CD4-positive, alpha-beta memory T cell (primary cell): ENCODE results near the gene OBSCN. TPM values are rescaled to one million over a fixed set of nuclear protein-coding genes. Genes with fewer than 3 reads are reported as not detected.

ENCODE experiments used
- CTCF ChIA-PET: fragments of 350-600 bp; sonication (Branson Sonifier 250); formaldehyde crosslinking; loops from one replicate; lab custom pipeline; 2021; ENCODE audit warnings: inconsistent platforms; ENCODE audit not compliant: partially characterized antibody; lab: Charles Lee
- POLR2A ChIA-PET: fragments of 350-600 bp; sonication (Branson Sonifier 250); formaldehyde crosslinking; loops from one replicate; lab custom pipeline; 2021; ENCODE audit not compliant: partially characterized antibody; lab: Charles Lee
- DNase-seq, 5 donors: peaks; one replicate each; pipeline versions ENCODE4 v3.0.0 to v3.0.0-alpha.2; 2020 to 2022; ENCODE audit warnings: mixed read lengths in 1 of 5
- H3K27ac ChIP-seq: one replicate; pipeline ENCODE4 v1.7.0; 2013; ENCODE audit warnings: low read depth, low read length
- H3K27me3 ChIP-seq: 2 replicates; pipeline ENCODE4 v1.7.0; 2013; ENCODE audit warnings: mild to moderate bottlenecking, low read length, moderate library complexity; ENCODE audit not compliant: insufficient read depth
- H3K36me3 ChIP-seq: 2 replicates; pipeline ENCODE4 v1.7.0; 2013; ENCODE audit warnings: mild to moderate bottlenecking, low read length, moderate library complexity; ENCODE audit not compliant: insufficient read depth
- H3K4me1 ChIP-seq: 2 replicates; pipeline ENCODE4 v1.7.0; 2013; ENCODE audit warnings: mild to moderate bottlenecking, low read length, moderate library complexity; ENCODE audit not compliant: insufficient read depth
- H3K4me3 ChIP-seq, 2 donors: one replicate each; pipeline ENCODE4 v1.7.0; 2013; ENCODE audit warnings: low read length in 2 of 2, mild to moderate bottlenecking in 1 of 2
- H3K9me3 ChIP-seq, 2 donors: one replicate each; pipeline ENCODE4 v1.7.0; 2013; ENCODE audit warnings: low read length in 2 of 2, control low read depth in 1 of 2; ENCODE audit not compliant: control insufficient read depth in 1 of 2
- H3K27ac Mint-ChIP-seq, 7 donors: one replicate each; pipeline ENCODE4 v1.8.0; 2020 to 2021; ENCODE audit warnings: mixed read lengths in 7 of 7, mild to moderate bottlenecking in 6 of 7, inconsistent platforms in 3 of 7, moderate library complexity in 3 of 7
- H3K27me3 Mint-ChIP-seq, 2 donors: one replicate each; pipeline ENCODE4 v1.8.0; 2020 to 2021; ENCODE audit warnings: mixed read lengths in 2 of 2
- H3K36me3 Mint-ChIP-seq, 2 donors: one replicate each; pipeline ENCODE4 v1.8.0; 2020 to 2021; ENCODE audit warnings: mixed read lengths in 2 of 2, inconsistent platforms in 1 of 2, mild to moderate bottlenecking in 1 of 2
- H3K4me1 Mint-ChIP-seq, 4 donors: one replicate each; pipeline ENCODE4 v1.8.0; 2020 to 2021; ENCODE audit warnings: mixed read lengths in 4 of 4, mild to moderate bottlenecking in 1 of 4
- H3K4me3 Mint-ChIP-seq, 8 donors: one replicate each; pipeline ENCODE4 v1.8.0; 2020 to 2021; ENCODE audit warnings: mixed read lengths in 8 of 8, mild to moderate bottlenecking in 7 of 8, moderate library complexity in 6 of 8, inconsistent platforms in 3 of 8
- H3K9me3 Mint-ChIP-seq, 8 donors: one replicate each; pipeline ENCODE4 v1.8.0; 2020 to 2021; ENCODE audit warnings: mixed read lengths in 8 of 8, mild to moderate bottlenecking in 5 of 8, inconsistent platforms in 3 of 8, moderate library complexity in 1 of 8
- intact Hi-C: fragments of 100-400 bp; cut with micrococcal nuclease; formaldehyde crosslinking; loops from one replicate; pipeline ENCODE4 v1.15.1; 2023
- polyA plus RNA-seq, 2 donors: library from polyadenylated mRNA; unstranded; fragments of 300-500 nt; fragmentation: Illumina TruSeq; gene quantifications; one replicate each; pipeline ENCODE4 v1.2.3, GENCODE V29; 2021
- total RNA-seq, 2 experiments: library from RNA; stranded (reverse); gene quantifications; one replicate each; pipeline ENCODE4 v1.2.3, GENCODE V29; 2021

OBSCN gene
- total and polyA plus RNA-seq, 4 experiments from 2014 or later: 0.19 to 91.4 (median 39.8) TPM

GRCh38 chr1:228376651-228377631, 169.1 kb downstream of the OBSCN start:
- H3K9me3 Mint-ChIP-seq: peaks cover 0 to 2% (median 0%) of the 10 kb centered on the region in 8 donors
- H3K4me3 Mint-ChIP-seq: peak overlapping the region in 6 of 8 donors; percentile 33 to 58 (median 46)
- Histone ChIP-seq H3K4me3 (no peak overlapping the region), H3K27ac (no peak overlapping the region), H3K4me1 (peaks cover 10% of the 10 kb centered on the region), H3K9me3 (no peaks in the 10 kb centered on the region), H3K27me3 (no peaks in the 10 kb centered on the region), H3K36me3 (no peaks in the 10 kb centered on the region)
- POLR2A ChIA-PET: interaction anchor here (0.6 kb wide), 1 partner anchor 27 kb away, joined by 3 read pairs; no protein-coding TSS in a partner anchor
- no peaks in the 10 kb centered on the region for H3K36me3 Mint-ChIP-seq
- intact Hi-C loops: no loop called here
- H3K27ac Mint-ChIP-seq: no peak overlapping the region
- CTCF ChIA-PET: no interaction called here
- H3K27me3 Mint-ChIP-seq: peaks cover 2 to 7% of the 10 kb centered on the region in 2 donors
- DNase-seq: peak in 1 of 5 donors; percentile 7
- peaks cover 2 to 11% (median 5%) of the 10 kb centered on the region in 4 donors for H3K4me1 Mint-ChIP-seq

DNA sequence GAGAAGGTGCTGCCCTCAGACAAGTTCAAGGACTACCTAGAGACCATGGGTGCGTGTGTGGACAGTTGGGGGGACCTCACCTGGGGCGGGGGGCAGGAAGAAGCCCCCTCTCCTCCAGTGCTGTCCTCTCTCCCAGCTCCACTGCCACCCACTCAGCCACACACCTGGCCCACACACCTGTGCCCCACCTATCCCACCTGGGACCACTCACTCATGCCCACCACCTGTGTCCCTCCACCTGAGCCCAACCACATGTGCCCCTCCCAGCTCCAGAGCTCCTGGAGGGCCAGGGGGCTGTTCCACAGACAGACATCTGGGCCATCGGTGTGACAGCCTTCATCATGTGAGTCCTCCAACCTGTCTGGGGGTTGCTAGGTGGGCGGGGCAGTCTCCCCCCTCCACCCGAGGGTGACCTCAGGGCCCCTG, 169.8 kb downstream of the OBSCN start:
- ChIA-PET CTCF (no interaction called here), POLR2A (interaction anchor here (0.6 kb wide), 1 partner anchor 27 kb away, joined by 3 read pairs; no protein-coding TSS in a partner anchor)
- DNase-seq: peak in 1 of 5 donors; percentile 37
- Histone ChIP-seq H3K4me1 (peaks cover 10% of the 10 kb centered on the region), H3K27me3 (no peaks in the 10 kb centered on the region), H3K27ac (no peak overlapping the region), H3K36me3 (no peaks in the 10 kb centered on the region), H3K4me3 (no peak overlapping the region), H3K9me3 (no peaks in the 10 kb centered on the region)
- intact Hi-C loops: loop anchor here (2.0 kb wide), 1 partner anchor 137 kb away; no protein-coding TSS in a partner anchor
- H3K9me3 Mint-ChIP-seq: peaks cover 0 to 2% (median 0%) of the 10 kb centered on the region in 8 donors
- H3K27ac Mint-ChIP-seq: peak overlapping the region in 1 of 7 donors; percentile 52
- no peaks in the 10 kb centered on the region for H3K36me3 Mint-ChIP-seq
- H3K4me1 Mint-ChIP-seq: peaks cover 2 to 11% (median 5%) of the 10 kb centered on the region in 4 donors
- H3K4me3 Mint-ChIP-seq: peak overlapping the region; percentile 20 to 85 (median 51)
- peaks cover 2 to 7% of the 10 kb centered on the region in 2 donors for H3K27me3 Mint-ChIP-seq

DNA sequence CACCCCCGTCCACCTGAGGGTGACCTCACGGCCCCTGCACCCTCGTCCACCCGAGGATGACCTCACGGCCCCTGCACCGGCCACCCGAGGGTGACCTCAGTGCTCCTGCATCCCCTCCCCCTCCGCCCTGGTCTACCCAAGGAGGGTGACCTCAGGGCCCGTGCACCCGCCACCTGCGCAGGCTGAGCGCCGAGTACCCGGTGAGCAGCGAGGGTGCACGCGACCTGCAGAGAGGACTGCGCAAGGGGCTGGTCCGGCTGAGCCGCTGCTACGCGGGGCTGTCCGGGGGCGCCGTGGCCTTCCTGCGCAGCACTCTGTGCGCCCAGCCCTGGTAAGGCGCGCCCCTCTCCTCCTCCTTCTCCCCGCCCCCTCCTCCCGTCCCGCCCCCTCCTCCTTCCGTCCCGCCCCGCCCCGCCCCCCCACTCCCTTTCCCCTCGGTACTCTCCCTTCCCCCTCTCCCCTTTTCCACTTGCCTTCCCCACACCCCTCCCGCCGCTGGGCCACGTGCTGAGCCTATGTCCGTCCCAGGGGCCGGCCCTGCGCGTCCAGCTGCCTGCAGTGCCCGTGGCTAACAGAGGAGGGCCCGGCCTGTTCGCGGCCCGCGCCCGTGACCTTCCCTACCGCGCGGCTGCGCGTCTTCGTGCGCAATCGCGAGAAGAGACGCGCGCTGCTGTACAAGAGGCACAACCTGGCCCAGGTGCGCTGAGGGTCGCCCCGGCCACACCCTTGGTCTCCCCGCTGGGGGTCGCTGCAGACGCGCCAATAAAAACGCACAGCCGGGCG, 170.4 kb downstream of the OBSCN start:
- Mint-ChIP-seq H3K27me3 (peaks cover 2 to 7% of the 10 kb centered on the region in 2 donors), H3K36me3 (no peaks in the 10 kb centered on the region), H3K9me3 (peaks cover 0 to 2% (median 0%) of the 10 kb centered on the region in 8 donors), H3K4me3 (peak overlapping the region; percentile 78 to 87 (median 84)), H3K4me1 (peaks cover 2 to 11% (median 5%) of the 10 kb centered on the region in 4 donors), H3K27ac (no peak overlapping the region)
- Histone ChIP-seq H3K4me3 (peak overlapping the region in 1 of 2 donors; percentile 52), H3K4me1 (peaks cover 10% of the 10 kb centered on the region), H3K9me3 (no peaks in the 10 kb centered on the region), H3K27ac (no peak overlapping the region), H3K27me3 (no peaks in the 10 kb centered on the region), H3K36me3 (no peaks in the 10 kb centered on the region)
- intact Hi-C loops: loop anchor here (2.0 kb wide), 1 partner anchor 137 kb away; no protein-coding TSS in a partner anchor
- DNase-seq: peak; percentile 46 to 63 (median 52)
- POLR2A ChIA-PET: interaction anchor here (0.7 kb wide), 1 partner anchor 47 kb away, joined by 3 read pairs; a partner anchor contains a TSS
- CTCF ChIA-PET: no interaction called here

- peak overlapping the region in 1 of 2 donors; percentile 52 for H3K4me3 ChIP-seq
- Mint-ChIP-seq H3K36me3 (no peaks in the 10 kb centered on the region), H3K4me1 (peaks cover 2 to 11% (median 5%) of the 10 kb centered on the region in 4 donors), H3K9me3 (peaks cover 0 to 2% (median 0%) of the 10 kb centered on the region in 8 donors), H3K4me3 (peak overlapping the region; percentile 78 to 87 (median 84)), H3K27ac (peak overlapping the region in 1 of 7 donors; percentile 57), H3K27me3 (peaks cover 2 to 7% of the 10 kb centered on the region in 2 donors)
- H3K27ac ChIP-seq: no peak overlapping the region
- intact Hi-C loops: loop anchor here (2.0 kb wide), 1 partner anchor 136 kb away; no protein-coding TSS in a partner anchor
- no peaks in the 10 kb centered on the region for H3K9me3 ChIP-seq
- H3K36me3 ChIP-seq: no peaks in the 10 kb centered on the region
- peak in 1 of 5 donors; percentile 16 for DNase-seq
- CTCF ChIA-PET: no interaction called here
- no peaks in the 10 kb centered on the region for H3K27me3 ChIP-seq
- H3K4me1 ChIP-seq: peaks cover 10% of the 10 kb centered on the region
- POLR2A ChIA-PET: no interaction called here
Observed at GRCh38 chr1:228378873-228379460, 171.1 kb downstream of the OBSCN start.

- Mint-ChIP-seq H3K27ac (no peak overlapping the region), H3K9me3 (peaks cover 0 to 2% (median 0%) of the 10 kb centered on the region in 8 donors), H3K4me1 (peaks cover 2 to 11% (median 5%) of the 10 kb centered on the region in 4 donors), H3K4me3 (peak overlapping the region in 7 of 8 donors; percentile 38 to 86 (median 65)), H3K27me3 (peaks cover 2 to 7% of the 10 kb centered on the region in 2 donors), H3K36me3 (no peaks in the 10 kb centered on the region)
- Histone ChIP-seq H3K27ac (no peak overlapping the region), H3K36me3 (no peaks in the 10 kb centered on the region), H3K4me3 (no peak overlapping the region), H3K4me1 (peaks cover 10% of the 10 kb centered on the region), H3K27me3 (no peaks in the 10 kb centered on the region), H3K9me3 (no peaks in the 10 kb centered on the region)
- intact Hi-C loops: loop anchor here (2.0 kb wide), 1 partner anchor 135 kb away; no protein-coding TSS in a partner anchor
- no peak for DNase-seq
- CTCF ChIA-PET: no interaction called here
- POLR2A ChIA-PET: no interaction called here
Observed at GRCh38 chr1:228379666-228380065, 171.8 kb downstream of the OBSCN start.

DNA sequence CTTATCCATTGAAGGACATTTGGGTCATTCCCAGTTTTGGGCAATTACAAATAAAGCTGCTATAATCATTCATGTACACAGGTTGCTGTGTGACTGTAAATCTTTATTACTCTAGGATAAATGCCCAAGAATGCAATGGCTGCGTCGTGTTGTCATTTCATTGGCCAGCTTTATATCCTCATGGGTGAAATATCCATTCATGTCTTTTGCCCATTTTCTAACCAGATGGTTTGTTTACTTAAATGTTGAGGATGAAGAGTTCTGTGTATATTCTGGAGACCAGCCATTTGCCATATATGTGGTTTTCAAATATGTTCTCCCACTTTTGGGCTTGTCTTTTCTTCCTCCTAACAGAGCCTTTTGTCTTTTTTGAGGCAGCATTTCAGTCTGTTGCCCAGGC, 173.5 kb downstream of the OBSCN start:
- Histone ChIP-seq H3K36me3 (no peaks in the 10 kb centered on the region), H3K27me3 (no peaks in the 10 kb centered on the region), H3K9me3 (no peaks in the 10 kb centered on the region), H3K4me3 (no peak overlapping the region), H3K27ac (no peak overlapping the region), H3K4me1 (peaks cover 10% of the 10 kb centered on the region)
- Mint-ChIP-seq H3K4me1 (peaks cover 2 to 11% (median 5%) of the 10 kb centered on the region in 4 donors), H3K27ac (no peak overlapping the region), H3K4me3 (no peak overlapping the region), H3K9me3 (peaks cover 0 to 2% (median 0%) of the 10 kb centered on the region in 8 donors), H3K27me3 (peaks cover 2 to 7% of the 10 kb centered on the region in 2 donors), H3K36me3 (no peaks in the 10 kb centered on the region)
- no peak for DNase-seq
- intact Hi-C loops: no loop called here
- CTCF ChIA-PET: no interaction called here
- POLR2A ChIA-PET: no interaction called here
